HG03135 (cell line): Measurements from ENCODE around the gene RBFOX1.

Source experiments
- ATAC-seq: cut with Tn5 transposase; IDR thresholded peaks from one replicate; pipeline ENCODE4 v1.9.1; 2021; ENCODE audit warnings: mild to moderate bottlenecking, moderate library complexity; ENCODE audit not compliant: unreplicated experiment

Gene RBFOX1

GRCh38 chr16:7332611-7333010, at the start of gene RBFOX1:
Gene RBFOX1, plus strand, starts transcription at chr16:7332845.
- ATAC-seq: no peak

DNA sequence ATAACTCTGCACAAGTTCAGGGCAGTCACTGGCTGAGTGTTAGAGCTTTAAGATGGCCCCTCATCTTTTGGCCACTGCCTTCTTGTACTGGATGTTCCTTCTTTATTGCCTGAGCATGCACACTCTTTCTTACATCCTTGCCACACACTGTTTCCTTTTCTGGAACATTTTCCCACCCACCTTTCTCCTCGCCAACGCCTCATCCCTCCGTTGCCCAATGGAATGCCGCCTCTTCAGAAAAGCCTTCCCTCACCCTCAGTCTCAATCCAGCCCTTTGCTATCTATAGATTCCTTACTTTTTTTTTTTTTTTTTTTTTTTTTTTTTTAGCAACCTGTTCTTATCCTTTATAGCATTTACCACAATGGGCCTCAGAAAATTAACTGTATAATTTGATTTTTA, 47.9 kb upstream of the RBFOX1 start:
- no peak for ATAC-seq

DNA sequence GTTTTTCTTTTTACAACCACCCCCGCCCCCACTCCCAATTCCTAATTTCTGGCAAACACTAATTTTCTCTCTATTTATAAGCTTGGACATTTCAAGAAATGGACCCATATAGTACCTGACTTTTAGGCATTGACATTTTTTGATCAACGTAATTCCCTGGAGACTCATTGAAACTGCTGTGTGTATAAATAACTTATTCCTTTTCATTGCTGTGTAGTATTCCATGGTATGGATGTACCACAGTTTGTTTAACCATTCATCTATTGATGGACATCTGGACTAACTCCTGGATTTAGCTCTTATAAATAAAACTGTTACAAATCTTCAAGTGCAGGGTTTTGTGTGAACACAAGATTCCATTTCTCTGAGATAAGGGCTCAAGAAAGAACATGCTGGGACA, 47.1 kb upstream of the RBFOX1 start:
- ATAC-seq: no peak

GRCh38 chr16:7289299-7289698, 43.3 kb upstream of the RBFOX1 start:
- no peak for ATAC-seq

GRCh38 chr16:7290682-7291081, 42.0 kb upstream of the RBFOX1 start:
- no peak for ATAC-seq

GRCh38 chr16:7294020-7294419, 38.6 kb upstream of the RBFOX1 start:
- ATAC-seq: no peak

DNA sequence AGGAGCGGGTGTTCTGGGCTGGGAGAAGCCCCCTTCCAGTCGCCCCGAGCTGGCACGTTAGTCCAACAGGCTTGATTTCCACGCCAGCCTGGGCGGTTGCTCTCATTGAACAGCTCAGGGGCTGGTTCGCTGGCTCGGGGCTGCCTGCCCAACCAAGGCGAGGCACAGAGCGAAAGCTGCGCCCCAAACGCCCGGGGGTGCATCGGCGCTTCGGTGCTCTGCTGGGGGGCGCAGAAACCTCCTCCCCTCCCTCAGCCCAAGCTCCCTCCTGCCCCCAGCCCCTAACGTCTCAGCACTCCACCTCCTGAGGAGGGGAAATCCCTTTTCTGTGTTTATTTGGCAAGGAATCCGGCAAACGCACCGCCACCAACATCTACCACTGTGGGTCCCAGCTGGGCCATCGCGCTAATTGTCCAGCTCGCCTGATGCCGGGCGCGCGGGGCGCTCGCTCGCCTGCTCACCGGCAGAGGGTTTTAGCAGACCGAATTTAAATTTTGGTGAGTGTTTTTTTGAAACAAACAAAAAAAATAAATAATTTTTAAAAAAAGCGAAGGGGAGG, 29.5 kb upstream of the RBFOX1 start:
- ATAC-seq: no peak

- ATAC-seq: no peak
Observed at GRCh38 chr16:7303660-7304200, 28.9 kb upstream of the RBFOX1 start.

DNA sequence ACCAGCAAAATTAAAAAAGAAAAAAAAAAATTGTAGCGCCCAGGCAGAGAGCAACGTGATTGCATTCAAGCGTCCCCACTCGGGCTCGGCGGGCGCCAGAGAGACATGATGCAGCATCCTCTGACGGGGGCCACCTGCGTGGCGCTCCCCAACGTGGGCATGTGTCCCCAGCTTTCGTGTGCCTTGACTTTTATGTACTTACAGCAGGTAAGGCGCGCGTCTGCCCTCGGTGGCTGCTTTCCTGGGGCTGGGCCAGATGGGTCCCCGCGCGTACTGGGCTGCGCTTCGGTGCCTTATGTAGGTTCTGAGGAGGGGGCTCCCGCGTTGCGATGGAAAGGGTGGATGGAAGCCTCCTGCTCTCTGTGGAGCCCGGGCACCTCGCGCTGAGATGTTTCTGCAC, 28.4 kb upstream of the RBFOX1 start:
- no peak for ATAC-seq

DNA sequence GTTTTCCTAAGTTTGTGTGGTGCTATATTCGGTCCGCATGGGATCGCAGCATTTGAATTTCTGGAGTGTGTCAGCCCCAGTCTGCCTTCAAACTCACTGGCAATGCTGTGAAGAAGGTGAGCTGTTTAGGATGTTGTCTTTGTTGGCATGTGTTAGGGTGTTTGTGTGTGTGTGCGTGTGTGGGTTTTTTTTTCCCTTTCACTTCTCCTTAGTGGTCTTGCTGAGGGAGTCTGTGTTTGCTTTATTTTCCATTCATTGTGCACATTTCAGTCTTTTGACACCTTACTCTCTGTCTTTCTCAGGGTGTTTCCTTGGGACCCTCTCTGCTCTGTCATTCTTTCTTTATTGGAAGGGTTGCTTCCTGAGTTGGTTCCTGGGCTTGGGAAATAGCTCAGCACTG, 27.7 kb upstream of the RBFOX1 start:
- ATAC-seq: no peak

DNA sequence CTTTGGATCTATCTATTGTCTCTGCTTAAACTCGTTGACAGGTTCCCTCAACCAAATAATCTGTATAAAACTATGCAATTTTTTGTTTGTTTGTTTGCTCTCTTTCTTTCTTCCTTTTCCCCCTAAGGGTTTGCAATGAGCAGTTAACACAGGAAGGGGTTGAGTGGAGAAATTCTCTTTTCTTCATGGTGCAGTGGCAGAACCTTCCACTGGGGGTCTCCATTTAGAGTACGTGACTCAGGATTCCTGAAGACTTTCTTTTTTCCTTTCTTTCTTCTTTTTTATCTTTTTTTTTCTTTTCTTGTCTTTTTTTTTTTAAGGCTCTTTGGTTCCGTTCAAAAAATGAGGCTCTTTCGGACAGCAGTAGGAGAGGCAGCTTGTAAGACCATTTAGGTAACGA, 19.5 kb upstream of the RBFOX1 start:
- no peak for ATAC-seq

GRCh38 chr16:7314163-7314562, 18.5 kb upstream of the RBFOX1 start:
- ATAC-seq: no peak

DNA sequence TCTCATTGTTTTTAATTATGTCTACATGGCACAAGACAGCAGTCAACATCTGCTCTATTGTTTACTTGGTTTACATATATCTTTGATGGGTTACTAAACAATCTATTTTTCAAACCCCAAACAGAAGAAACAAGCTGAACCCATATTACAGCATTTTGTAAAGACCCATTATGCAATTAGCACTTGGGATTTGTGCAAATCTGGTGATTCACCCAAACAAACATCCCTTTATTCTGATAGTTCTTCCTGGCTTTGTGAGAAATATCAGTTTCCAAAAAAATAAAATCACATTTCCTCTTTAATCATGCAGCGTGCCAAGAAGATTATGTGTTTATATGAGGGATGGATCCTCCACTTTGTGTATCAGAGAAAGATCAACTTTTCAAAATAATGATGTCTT, 16.8 kb upstream of the RBFOX1 start:
- no peak for ATAC-seq

DNA sequence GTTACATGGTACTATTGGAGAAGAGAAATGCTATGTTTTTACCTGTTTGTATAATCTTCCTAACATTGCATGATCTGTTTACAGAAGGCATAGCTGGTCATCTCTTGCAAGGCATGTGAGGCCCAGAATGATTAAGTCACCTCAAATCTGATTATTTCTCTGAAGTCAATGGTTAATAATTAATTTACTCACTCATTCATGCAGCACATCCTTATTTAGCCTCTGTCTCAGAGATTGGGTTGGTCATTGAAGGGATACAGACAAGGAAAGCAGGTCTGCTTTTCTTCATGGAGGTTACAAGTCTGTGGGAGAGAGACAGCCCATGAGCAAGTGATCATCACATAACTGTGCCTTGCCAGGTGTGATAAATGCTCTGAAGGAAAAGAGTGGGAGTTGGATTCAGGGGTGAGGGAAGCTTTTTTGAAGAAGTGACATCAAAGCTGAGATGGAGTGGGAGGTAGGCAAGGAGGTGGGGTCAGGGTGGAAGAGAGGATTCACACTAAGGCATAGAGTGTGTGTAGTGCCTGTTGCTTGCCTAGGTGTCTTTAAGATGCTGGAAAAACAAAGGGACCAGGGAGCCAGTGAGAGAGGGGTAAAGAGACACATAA, 16.3 kb upstream of the RBFOX1 start:
- no peak for ATAC-seq

DNA sequence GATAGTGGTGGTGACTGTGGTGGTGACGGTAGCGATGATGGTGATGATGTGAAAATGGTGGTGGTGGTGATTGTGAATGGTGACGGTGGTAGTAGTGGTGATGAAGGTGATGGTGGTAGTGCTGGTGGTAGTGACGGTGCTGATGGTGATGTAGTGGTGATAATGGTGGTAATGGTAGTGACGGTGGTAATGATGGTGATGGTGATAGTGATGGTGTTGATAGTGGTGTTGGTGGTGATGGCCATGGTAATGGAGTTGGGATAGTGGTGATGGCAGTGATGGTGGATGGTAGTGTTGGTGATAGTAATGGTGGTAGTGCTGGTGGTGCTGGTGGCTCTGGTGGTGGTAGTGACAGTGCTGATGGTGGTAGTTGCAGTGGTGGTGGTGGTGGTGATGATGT, 14.7 kb upstream of the RBFOX1 start:
- ATAC-seq: no peak

- ATAC-seq: no peak
Observed at GRCh38 chr16:7318686-7319085, 14.0 kb upstream of the RBFOX1 start.

DNA sequence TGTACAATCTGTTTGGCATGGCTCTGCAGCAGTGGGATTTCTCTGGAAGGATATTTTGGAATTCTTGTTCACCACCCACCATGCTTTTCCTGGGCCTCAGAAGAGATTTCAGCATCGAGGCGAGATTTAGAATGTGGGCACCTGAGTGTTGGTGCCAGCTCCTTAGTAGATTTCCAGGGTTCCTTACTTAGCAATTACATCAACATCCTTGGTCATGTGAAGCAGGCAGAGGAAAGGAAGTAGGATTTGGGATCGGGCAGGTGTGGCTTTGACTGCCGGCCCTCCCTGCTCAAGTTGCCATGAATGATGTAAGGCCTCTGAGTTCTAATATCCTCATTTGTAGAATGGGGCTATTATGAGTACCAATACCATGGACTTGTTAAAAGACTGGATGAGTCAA, 13.1 kb upstream of the RBFOX1 start:
- no peak for ATAC-seq

- no peak for ATAC-seq
Observed at GRCh38 chr16:7321661-7322060, 11.0 kb upstream of the RBFOX1 start.

DNA sequence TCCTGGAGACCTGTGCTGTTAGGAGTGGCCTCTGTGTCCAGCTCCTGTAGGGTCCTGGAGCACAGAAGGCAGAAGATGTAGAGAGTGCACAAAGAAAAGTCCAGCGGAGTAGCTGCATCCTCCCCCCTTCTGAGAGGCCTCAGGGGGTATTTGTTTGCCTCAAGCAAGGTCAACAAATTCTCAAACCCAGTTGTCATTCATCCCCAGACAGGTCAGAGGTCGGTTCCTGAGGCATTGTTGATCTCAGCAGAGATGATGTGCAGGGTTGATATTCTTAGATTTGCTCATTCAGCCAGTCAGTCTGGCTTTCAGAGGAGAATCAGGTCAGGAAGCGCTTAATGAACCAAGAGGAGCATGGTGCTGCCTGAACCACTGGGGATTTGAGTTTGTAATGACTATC, 8.3 kb upstream of the RBFOX1 start:
- ATAC-seq: no peak

DNA sequence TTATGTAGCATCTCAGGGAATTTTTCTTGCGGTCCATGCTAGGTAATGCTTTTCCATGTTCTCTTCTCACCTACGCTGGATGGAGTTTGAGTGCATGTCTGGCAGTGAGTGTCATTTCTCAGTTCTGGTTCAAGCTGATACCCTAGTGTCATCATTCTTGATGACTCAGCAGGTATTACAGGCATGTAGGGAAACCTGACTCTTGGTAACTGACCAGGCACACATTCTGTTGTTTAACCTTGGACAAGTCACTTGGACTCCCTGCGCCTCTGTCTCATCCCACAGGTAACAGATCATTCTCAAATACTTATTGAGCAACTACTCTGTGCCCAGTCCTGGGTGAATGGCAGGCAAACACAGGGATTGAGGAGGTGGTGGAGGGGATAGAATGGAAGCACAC, 6.8 kb upstream of the RBFOX1 start:
- no peak for ATAC-seq

- no peak for ATAC-seq
Observed at GRCh38 chr16:7330709-7331108, 1.9 kb upstream of the RBFOX1 start.

DNA sequence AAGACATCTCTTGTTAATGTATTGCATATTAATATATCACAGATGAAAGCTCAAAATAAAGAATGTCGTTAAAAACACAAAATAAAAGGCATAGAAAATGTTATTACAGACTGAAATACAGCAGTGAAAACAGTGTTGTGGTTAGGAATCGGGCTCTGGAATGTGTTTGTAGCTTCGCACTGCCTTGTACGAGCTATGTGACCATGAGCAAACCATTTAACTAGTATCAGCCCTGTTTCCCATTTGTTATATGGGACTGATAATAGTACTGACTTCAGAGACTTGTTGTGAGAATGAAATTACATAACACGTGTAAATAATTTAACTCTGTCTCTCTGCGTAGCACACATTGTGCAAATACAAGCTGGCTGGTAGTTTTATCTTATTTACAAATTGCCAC, 648 bp upstream of the RBFOX1 start:
- ATAC-seq: no peak

GRCh38 chr16:7333180-7333725, 608 bp downstream of the RBFOX1 start:
- no peak for ATAC-seq
